Activated CD4-positive, alpha-beta memory T cell treated with anti-CD3 and anti-CD28 coated beads for 36 hours (primary cell): ENCODE measurements around the gene MYRIP. TPM values are rescaled to one million over a fixed set of nuclear protein-coding genes. Genes with fewer than 3 reads are reported as not detected.
"Not testable (repeated sequence)": the region's sequence is repeated elsewhere in the genome, so short reads cannot be mapped to it uniquely, and the experiment has no call there.

Source experiments
- CTCF ChIA-PET: fragments of 350-600 bp; sonication (Branson Sonifier 250); formaldehyde crosslinking; loops from one replicate; lab custom pipeline; 2021; ENCODE audit warnings: antibody characterized with exemption, inconsistent platforms; lab: Charles Lee
- POLR2A ChIA-PET: fragments of 350-600 bp; sonication (Branson Sonifier 250); formaldehyde crosslinking; loops from one replicate; lab custom pipeline; 2021; ENCODE audit warnings: antibody characterized with exemption; lab: Charles Lee
- DNase-seq: peaks from one replicate; pipeline ENCODE4 v3.0.0-alpha.2; 2020
- H3K27ac Mint-ChIP-seq: one replicate; pipeline ENCODE4 v1.8.0; 2021; ENCODE audit warnings: mixed read lengths
- H3K27me3 Mint-ChIP-seq: one replicate; pipeline ENCODE4 v1.8.0; 2021; ENCODE audit warnings: mixed read lengths
- H3K36me3 Mint-ChIP-seq: one replicate; pipeline ENCODE4 v1.8.0; 2021; ENCODE audit warnings: mixed read lengths
- H3K4me1 Mint-ChIP-seq: one replicate; pipeline ENCODE4 v1.8.0; 2021; ENCODE audit warnings: low read depth, mixed read lengths
- H3K4me3 Mint-ChIP-seq: one replicate; pipeline ENCODE4 v1.8.0; 2021; ENCODE audit warnings: mild to moderate bottlenecking, mixed read lengths
- H3K9me3 Mint-ChIP-seq: one replicate; pipeline ENCODE4 v1.8.0; 2021; ENCODE audit warnings: mixed read lengths
- intact Hi-C: fragments of 100-400 bp; cut with micrococcal nuclease; formaldehyde crosslinking; loops from one replicate; pipeline ENCODE4 v1.15.1; 2023
- total RNA-seq, 2 experiments: library from RNA; stranded (reverse); gene quantifications; one replicate each; pipeline ENCODE4 v1.2.3, GENCODE V29; 2021

MYRIP gene
- total RNA-seq, 2 experiments from 2014 or later = not detected

DNA sequence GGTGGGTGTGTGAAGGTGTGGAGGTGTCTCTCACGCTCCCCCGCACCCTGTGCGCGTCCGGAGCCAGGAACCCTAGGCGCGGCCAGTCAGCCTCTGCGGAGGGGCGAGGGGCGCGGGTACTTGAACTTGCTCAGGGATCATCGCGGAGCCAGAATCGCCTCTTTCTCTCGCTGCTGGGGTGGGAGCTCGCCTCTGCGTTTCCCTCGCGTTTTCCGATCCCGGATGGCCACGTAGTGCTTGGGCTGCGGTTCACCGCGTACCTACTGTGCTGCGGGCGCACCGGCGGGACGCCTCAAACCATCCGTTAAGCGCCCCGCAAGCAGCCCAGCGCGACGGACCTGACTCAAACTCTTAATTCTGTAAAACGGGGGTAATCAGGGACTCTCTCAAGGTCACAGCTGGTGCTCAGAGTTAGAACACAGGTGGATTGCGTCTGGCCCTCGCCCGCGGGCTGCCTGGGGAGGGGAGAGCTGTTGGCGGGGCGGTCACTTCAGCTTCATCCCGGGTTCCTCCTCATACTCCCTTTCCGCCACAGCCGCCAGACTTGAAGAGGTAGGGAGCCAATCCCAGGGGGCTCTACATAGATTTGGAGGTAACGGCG lies 686 bp downstream of the MYRIP start:
- peak overlapping the region; percentile 37 for H3K4me3 Mint-ChIP-seq
- peaks cover 42% of the 10 kb centered on the region for H3K27me3 Mint-ChIP-seq
- DNase-seq = no peak

GRCh38 chr3:39810647-39811161 lies 1.3 kb downstream of the MYRIP start:
- no peaks in the 10 kb centered on the region for H3K36me3 Mint-ChIP-seq
- intact Hi-C loops = loop anchor here (10.0 kb wide), 1 partner anchor 364 kb away; no protein-coding TSS in a partner anchor
- no peak overlapping the region for H3K27ac Mint-ChIP-seq
- ChIA-PET POLR2A (no interaction called here), CTCF (no interaction called here)
- H3K9me3 Mint-ChIP-seq = no peaks in the 10 kb centered on the region
- no peak overlapping the region for H3K4me3 Mint-ChIP-seq
- DNase-seq = no peak
- H3K27me3 Mint-ChIP-seq = peaks cover 42% of the 10 kb centered on the region
- peaks cover 14% of the 10 kb centered on the region for H3K4me1 Mint-ChIP-seq

More for the DNA sequence above, 686 bp downstream of the MYRIP start:
- peaks cover 14% of the 10 kb centered on the region for H3K4me1 Mint-ChIP-seq
- H3K36me3 Mint-ChIP-seq = no peaks in the 10 kb centered on the region
- CTCF ChIA-PET = no interaction called here
- no peak overlapping the region for H3K27ac Mint-ChIP-seq
- H3K9me3 Mint-ChIP-seq = no peaks in the 10 kb centered on the region
- intact Hi-C loops = loop anchor here (10.0 kb wide), 1 partner anchor 365 kb away; no protein-coding TSS in a partner anchor
- POLR2A ChIA-PET = no interaction called here

- H3K9me3 Mint-ChIP-seq = no peaks in the 10 kb centered on the region
- CTCF ChIA-PET = interaction anchor here (1.2 kb wide), 1 partner anchor 10 kb away, joined by 3 read pairs; no protein-coding TSS in a partner anchor
- H3K27ac Mint-ChIP-seq = no peak overlapping the region
- DNase-seq = no peak
- H3K4me3 Mint-ChIP-seq = no peak overlapping the region
- intact Hi-C loops = loop anchor here (10.0 kb wide), 1 partner anchor 363 kb away; no protein-coding TSS in a partner anchor
- H3K27me3 Mint-ChIP-seq = peaks cover 42% of the 10 kb centered on the region
- POLR2A ChIA-PET = no interaction called here
- no peaks in the 10 kb centered on the region for H3K36me3 Mint-ChIP-seq
- peaks cover 14% of the 10 kb centered on the region for H3K4me1 Mint-ChIP-seq
Measured at GRCh38 chr3:39811561-39811960, 2.2 kb downstream of the MYRIP start.

GRCh38 chr3:39812537-39812936 lies 3.1 kb downstream of the MYRIP start:
- H3K9me3 Mint-ChIP-seq = no peaks in the 10 kb centered on the region
- no peak overlapping the region for H3K27ac Mint-ChIP-seq
- ChIA-PET POLR2A (no interaction called here), CTCF (interaction anchor here (0.9 to 1.2 kb wide), 3 partner anchors 10 to 366 kb away, joined by 3 read pairs; no protein-coding TSS in a partner anchor)
- H3K4me1 Mint-ChIP-seq = peaks cover 14% of the 10 kb centered on the region
- intact Hi-C loops = loop anchor here (10.0 kb wide), 1 partner anchor 362 kb away; no protein-coding TSS in a partner anchor
- no peaks in the 10 kb centered on the region for H3K36me3 Mint-ChIP-seq
- no peak overlapping the region for H3K4me3 Mint-ChIP-seq
- DNase-seq = no peak
- peaks cover 39% of the 10 kb centered on the region for H3K27me3 Mint-ChIP-seq

DNA sequence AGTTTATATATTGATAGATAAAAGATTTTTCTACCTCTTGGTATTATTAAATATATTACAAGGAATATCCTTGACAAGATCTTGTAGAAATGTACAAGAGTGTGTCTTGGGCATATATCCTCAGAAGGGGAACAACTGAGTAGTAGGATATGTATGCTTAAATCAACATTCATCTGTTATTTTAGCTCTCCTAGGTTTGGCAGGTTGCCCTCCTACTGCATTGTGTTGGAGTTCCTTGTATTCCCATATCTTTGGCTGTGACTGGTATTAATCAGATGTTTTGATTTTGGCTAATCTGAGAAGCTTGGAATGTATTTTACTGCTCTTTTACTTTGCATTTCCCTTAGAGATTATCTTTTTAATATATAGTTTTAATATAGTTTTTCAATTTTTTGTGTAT lies 4.6 kb downstream of the MYRIP start:
- CTCF ChIA-PET = no interaction called here
- H3K9me3 Mint-ChIP-seq = no peaks in the 10 kb centered on the region

GRCh38 chr3:39819899-39820298 lies 10.5 kb downstream of the MYRIP start:
- no peaks in the 10 kb centered on the region for H3K36me3 Mint-ChIP-seq
- intact Hi-C loops = loop anchor here (10.0 kb wide), 1 partner anchor 355 kb away; no protein-coding TSS in a partner anchor
- H3K4me1 Mint-ChIP-seq = no peaks in the 10 kb centered on the region
- CTCF ChIA-PET = no interaction called here
- POLR2A ChIA-PET = no interaction called here
- DNase-seq = no peak
- no peaks in the 10 kb centered on the region for H3K27me3 Mint-ChIP-seq
- no peaks in the 10 kb centered on the region for H3K9me3 Mint-ChIP-seq
- H3K27ac Mint-ChIP-seq = no peak overlapping the region
- H3K4me3 Mint-ChIP-seq = no peak overlapping the region

More for the DNA sequence above, 4.6 kb downstream of the MYRIP start:
- intact Hi-C loops = loop anchor here (10.0 kb wide), 1 partner anchor 361 kb away; no protein-coding TSS in a partner anchor
- no peak for DNase-seq
- no peaks in the 10 kb centered on the region for H3K36me3 Mint-ChIP-seq
- H3K27me3 Mint-ChIP-seq = peaks cover 25% of the 10 kb centered on the region
- no peak overlapping the region for H3K4me3 Mint-ChIP-seq
- H3K27ac Mint-ChIP-seq = no peak overlapping the region
- peaks cover 9% of the 10 kb centered on the region for H3K4me1 Mint-ChIP-seq
- POLR2A ChIA-PET = no interaction called here

DNA sequence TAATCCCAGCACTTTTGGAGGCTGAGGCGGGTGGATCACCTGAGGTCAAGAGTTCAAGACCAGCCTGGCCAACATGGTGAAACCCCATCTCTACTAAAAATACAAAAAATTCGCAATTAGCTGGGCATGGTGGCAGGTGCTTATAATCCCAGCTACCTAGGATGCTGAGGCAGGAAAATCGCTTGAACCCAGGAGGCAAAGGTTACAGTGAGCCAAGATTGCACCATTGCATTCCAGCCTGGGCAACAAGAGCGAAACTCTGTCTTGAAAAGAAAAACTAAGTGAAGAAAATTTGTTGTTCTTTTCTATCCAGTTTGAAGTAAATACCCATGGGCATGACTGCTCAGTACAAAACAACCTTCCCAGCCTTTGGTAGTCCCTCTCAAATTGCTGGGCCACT lies 24.4 kb downstream of the MYRIP start:
- DNase-seq, H3K4me1 Mint-ChIP-seq, intact Hi-C loops, H3K27me3 Mint-ChIP-seq, CTCF ChIA-PET, POLR2A ChIA-PET, H3K4me3 Mint-ChIP-seq, H3K9me3 Mint-ChIP-seq, H3K27ac Mint-ChIP-seq, H3K36me3 Mint-ChIP-seq: not testable (repeated sequence)

- no peak for DNase-seq
- Mint-ChIP-seq H3K27me3 (no peaks in the 10 kb centered on the region), H3K9me3 (peaks cover 3% of the 10 kb centered on the region), H3K4me1 (no peaks in the 10 kb centered on the region), H3K27ac (no peak overlapping the region), H3K4me3 (no peak overlapping the region), H3K36me3 (no peaks in the 10 kb centered on the region)
- CTCF ChIA-PET = no interaction called here
- intact Hi-C loops = no loop called here
- POLR2A ChIA-PET = no interaction called here
Measured at GRCh38 chr3:39839484-39839883, 30.1 kb downstream of the MYRIP start.

DNA sequence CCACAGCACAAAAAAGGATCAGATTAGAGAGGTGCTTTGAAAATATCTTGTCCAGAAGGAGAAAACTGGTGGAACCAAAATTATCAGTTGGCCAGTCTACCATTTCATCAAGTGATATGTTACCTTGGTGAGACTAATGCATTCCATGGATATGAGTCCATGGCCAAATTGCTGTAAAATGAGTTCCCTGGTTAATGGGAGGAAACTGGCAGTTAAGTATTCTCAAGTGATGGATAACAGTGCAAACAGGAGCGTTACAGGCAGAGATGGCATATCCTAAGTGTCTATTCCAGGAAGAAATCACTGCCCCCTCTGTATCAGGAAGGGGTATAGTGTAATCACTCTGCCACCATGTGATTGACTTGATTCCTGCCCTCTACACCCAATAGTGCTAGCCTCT lies 34.0 kb downstream of the MYRIP start:
- Mint-ChIP-seq H3K27ac (no peak overlapping the region), H3K4me3 (no peak overlapping the region), H3K36me3 (no peaks in the 10 kb centered on the region), H3K9me3 (no peaks in the 10 kb centered on the region), H3K4me1 (no peaks in the 10 kb centered on the region), H3K27me3 (no peaks in the 10 kb centered on the region)
- ChIA-PET POLR2A (no interaction called here), CTCF (no interaction called here)
- no peak for DNase-seq
- intact Hi-C loops = no loop called here

DNA sequence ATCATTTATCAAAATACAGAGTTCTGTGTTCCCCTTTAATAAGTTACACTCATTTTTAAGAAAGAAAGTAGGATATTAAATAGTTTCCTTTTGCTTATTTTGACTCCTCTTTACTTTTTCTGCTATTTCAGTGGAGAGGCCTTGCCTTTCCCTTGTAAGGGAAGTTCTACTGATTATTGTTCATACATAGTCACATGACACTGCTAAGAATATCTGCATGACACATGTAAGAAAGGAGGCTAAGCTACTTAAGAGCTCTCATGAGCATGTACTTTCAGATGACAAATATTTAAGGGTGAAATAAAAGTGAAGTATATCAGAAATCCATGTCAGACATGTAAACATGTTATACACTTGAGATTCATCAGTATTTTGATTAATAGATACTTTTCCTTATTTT lies 39.0 kb downstream of the MYRIP start:
- H3K4me1 Mint-ChIP-seq = no peaks in the 10 kb centered on the region

GRCh38 chr3:39849992-39850715 lies 40.7 kb downstream of the MYRIP start:
- ChIA-PET POLR2A (no interaction called here), CTCF (no interaction called here)
- no peak overlapping the region for H3K27ac Mint-ChIP-seq
- intact Hi-C loops = no loop called here
- H3K4me1 Mint-ChIP-seq = no peaks in the 10 kb centered on the region
- H3K9me3 Mint-ChIP-seq = peaks cover 4% of the 10 kb centered on the region
- H3K4me3 Mint-ChIP-seq = no peak overlapping the region
- H3K36me3 Mint-ChIP-seq = no peaks in the 10 kb centered on the region
- DNase-seq = no peak
- H3K27me3 Mint-ChIP-seq = peaks cover 1% of the 10 kb centered on the region

More for the DNA sequence above, 39.0 kb downstream of the MYRIP start:
- intact Hi-C loops = no loop called here
- Mint-ChIP-seq H3K36me3 (no peaks in the 10 kb centered on the region), H3K9me3 (no peaks in the 10 kb centered on the region), H3K4me3 (no peak overlapping the region), H3K27ac (no peak overlapping the region), H3K27me3 (no peaks in the 10 kb centered on the region)
- POLR2A ChIA-PET = no interaction called here
- CTCF ChIA-PET = no interaction called here
- DNase-seq = no peak

- peaks cover 1% of the 10 kb centered on the region for H3K27me3 Mint-ChIP-seq
- H3K4me3 Mint-ChIP-seq = no peak overlapping the region
- DNase-seq = no peak
- ChIA-PET POLR2A (no interaction called here), CTCF (no interaction called here)
- H3K9me3 Mint-ChIP-seq = peaks cover 5% of the 10 kb centered on the region
- no peaks in the 10 kb centered on the region for H3K36me3 Mint-ChIP-seq
- H3K27ac Mint-ChIP-seq = no peak overlapping the region
- no peaks in the 10 kb centered on the region for H3K4me1 Mint-ChIP-seq
- intact Hi-C loops = no loop called here
Measured at GRCh38 chr3:39850716-39851032, 41.3 kb downstream of the MYRIP start.
